Prostate gland (tissue), 2 donors: Measurements from ENCODE around the gene CSTPP1.

Experiments
- CTCF ChIP-seq, 4 experiments: fragments of 200-600 bp in 2 of 4; fragments of 450-650 bp in 2 of 4; sonication (generic) in 2 of 4; IDR thresholded peaks; 1 replicate in 3 of 4; 2 replicates in 1 of 4; pipeline ENCODE4 v1.5.1; 2016 to 2019; ENCODE audit warnings: antibody characterized with exemption in 4 of 4, mild to moderate bottlenecking in 2 of 4, moderate library complexity in 2 of 4
- POLR2A ChIP-seq: fragments of 450-650 bp; IDR thresholded peaks from one replicate; pipeline ENCODE4 v1.6.1; 2016; ENCODE audit warnings: antibody characterized with exemption, mild to moderate bottlenecking

- no peak for TF ChIP-seq POLR2A
- TF ChIP-seq CTCF (IDR thresholded peaks at IDR 0.05), result no peak
Measured at GRCh38 chr11:46958777-46959176, 22.2 kb downstream of the CSTPP1 start.
